GM12872 (cell line): ENCODE results near the gene VSTM4.

Experiments
- TF ChIP-seq, protein P1 (sequence below): IDR thresholded peaks from 3 replicates; pipeline ENCODE4 v1.5.1; 2011; ENCODE audit warnings: low read depth, mild to moderate bottlenecking, low read length, moderate library complexity; ENCODE audit not compliant: insufficient read depth

Gene VSTM4

GRCh38 chr10:48983648-48984351 is 131.5 kb downstream of the VSTM4 start:
- TF ChIP-seq, protein P1, sequence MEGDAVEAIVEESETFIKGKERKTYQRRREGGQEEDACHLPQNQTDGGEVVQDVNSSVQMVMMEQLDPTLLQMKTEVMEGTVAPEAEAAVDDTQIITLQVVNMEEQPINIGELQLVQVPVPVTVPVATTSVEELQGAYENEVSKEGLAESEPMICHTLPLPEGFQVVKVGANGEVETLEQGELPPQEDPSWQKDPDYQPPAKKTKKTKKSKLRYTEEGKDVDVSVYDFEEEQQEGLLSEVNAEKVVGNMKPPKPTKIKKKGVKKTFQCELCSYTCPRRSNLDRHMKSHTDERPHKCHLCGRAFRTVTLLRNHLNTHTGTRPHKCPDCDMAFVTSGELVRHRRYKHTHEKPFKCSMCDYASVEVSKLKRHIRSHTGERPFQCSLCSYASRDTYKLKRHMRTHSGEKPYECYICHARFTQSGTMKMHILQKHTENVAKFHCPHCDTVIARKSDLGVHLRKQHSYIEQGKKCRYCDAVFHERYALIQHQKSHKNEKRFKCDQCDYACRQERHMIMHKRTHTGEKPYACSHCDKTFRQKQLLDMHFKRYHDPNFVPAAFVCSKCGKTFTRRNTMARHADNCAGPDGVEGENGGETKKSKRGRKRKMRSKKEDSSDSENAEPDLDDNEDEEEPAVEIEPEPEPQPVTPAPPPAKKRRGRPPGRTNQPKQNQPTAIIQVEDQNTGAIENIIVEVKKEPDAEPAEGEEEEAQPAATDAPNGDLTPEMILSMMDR = peak; percentile 10; the same call in 1 of the 3 replicates

DNA sequence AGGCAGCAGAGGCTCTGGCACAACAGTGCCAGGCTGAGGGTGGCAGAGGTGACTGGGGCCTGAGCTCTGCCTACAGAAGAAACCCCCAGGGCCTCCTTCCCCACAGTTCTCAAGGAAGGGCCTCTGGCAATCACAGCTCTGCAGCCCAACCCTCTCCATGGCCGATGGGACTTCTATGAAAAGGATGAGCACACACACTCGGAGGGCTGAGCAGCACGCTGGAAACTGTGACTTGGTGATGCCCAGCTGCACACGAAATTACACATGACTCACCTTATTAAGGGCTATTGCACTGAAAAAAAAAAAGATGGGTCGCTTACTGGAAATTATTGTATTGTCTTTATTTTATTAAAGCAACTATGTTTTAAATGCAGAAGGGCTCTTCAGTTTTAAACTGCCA is 132.7 kb downstream of the VSTM4 start:
- TF ChIP-seq, protein P1 = no peak

- TF ChIP-seq, protein P1 = peak; percentile 86
Observed at GRCh38 chr10:48981310-48981907, 133.9 kb downstream of the VSTM4 start.

GRCh38 chr10:48978318-48978717 is 137.0 kb downstream of the VSTM4 start:
- TF ChIP-seq, protein P1 = no peak

DNA sequence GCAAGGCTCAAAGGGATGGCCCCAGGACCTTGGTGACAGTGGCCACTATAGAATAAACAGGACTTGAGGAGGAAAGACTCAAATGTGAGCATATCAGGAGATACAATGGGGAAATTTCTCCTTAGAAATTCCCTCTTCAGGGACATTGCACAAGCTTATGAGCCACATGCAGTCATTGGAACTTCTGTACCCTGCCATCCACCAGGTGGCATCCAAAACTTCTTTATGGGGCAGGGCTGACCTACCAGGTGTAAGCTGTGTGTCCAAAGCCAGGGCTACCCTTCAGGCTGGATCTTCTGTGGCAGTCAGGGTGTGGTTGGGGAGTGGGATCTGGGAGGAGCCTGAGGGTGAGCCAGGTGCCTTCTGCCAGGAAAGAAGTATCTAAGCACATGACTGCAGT is 139.1 kb downstream of the VSTM4 start:
- TF ChIP-seq, protein P1 = peak; percentile 36; the same call in 2 of the 3 replicates

DNA sequence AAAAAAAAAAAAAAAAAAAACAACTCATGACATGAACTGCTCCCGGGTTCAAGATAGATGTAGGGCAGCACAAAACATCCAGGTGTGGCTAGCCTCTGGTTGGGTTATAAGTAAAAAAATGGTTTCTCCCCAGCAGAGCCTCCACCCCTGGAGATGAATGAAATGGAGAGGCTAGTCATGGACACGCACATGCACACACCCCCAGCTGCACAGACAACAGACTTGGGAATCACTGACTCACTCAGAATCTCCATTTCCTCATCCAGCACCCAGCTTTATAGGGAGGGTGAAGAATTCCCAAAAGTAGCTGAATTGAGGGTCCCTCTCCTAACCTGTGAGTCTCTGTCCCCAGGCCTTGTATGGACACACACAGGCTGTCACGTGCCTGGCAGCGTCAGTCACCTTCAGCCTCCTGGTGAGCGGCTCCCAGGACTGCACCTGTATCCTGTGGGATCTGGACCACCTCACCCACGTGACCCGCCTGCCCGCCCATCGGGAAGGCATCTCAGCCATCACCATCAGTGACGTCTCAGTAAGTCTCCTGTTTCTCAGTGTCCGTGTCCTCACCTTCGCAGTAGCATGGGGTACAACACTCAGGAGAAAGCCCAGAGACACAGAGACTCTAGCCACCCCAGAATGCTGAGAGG is 140.7 kb downstream of the VSTM4 start:
- TF ChIP-seq, protein P1 = no peak

- TF ChIP-seq, protein P1 = no peak
Observed at GRCh38 chr10:48973065-48973464, 142.3 kb downstream of the VSTM4 start.
